Right forelimb (tissue), 1 donor: Measurements from ENCODE around the gene BNC2.
"Not testable (repeated sequence)": the region's sequence is repeated elsewhere in the genome, so short reads cannot be mapped to it uniquely, and the experiment has no call there.

Source experiments
- DNase-seq: peaks from one replicate; pipeline ENCODE4 v3.0.0-alpha.2; 2018

BNC2 gene

DNA sequence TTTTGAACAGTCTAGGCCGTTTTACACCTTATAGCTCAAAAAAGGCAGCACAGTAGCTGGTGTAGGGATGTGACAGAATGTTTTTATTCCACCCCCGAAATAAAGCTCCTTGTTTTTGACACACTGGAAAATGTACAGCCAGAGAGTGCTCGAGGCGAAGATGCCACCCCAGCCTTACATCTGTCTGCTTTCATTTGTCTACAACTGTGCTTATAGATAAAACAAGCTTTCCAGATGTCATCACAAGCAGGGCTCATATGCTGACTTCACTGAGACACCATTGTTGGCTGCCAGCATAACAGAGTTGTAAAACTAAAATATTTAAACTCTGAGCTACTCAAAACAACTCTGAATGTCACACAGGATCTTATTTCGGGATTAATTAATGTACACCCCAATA is 386.3 kb downstream of the BNC2 start:
- no peak for DNase-seq

DNA sequence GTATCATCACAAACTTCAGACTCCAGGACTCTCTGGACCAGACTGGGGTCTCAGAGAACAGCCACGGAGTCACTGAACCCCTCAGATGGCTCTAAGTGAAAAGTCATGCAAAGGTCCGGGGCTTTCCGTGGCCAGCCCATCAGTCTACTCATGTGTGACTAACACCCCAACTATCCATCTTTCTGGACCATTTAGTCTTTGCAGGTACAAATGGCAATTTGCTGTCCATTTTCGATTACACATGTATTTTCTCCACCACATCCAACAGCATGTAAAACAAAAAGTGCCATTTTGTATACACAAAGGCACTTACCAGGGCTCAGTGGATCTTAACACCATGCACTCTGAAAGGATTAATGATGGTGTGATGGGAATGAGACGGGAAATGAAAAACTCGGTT is 387.7 kb downstream of the BNC2 start:
- no peak for DNase-seq

DNA sequence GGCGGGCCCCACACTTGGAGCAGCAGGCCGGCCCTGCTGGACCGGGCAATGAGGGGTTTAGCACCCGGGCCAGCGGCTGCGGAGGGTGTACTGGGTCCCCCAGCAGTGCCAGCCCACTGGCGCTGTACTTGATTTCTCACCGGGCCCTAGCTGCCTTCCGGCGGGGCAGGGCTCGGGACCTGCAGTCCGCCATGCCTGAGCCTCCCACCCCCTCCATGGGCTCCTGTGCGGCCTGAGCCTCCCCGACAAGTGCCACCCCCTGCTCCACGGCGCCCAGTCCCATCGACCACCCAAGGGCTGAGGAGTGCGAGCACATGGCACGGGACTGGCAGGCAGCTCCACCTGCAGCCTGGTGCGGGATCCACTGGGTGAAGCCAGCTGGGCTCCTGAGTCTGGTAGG is 389.9 kb downstream of the BNC2 start:
- not testable (repeated sequence) for DNase-seq

DNA sequence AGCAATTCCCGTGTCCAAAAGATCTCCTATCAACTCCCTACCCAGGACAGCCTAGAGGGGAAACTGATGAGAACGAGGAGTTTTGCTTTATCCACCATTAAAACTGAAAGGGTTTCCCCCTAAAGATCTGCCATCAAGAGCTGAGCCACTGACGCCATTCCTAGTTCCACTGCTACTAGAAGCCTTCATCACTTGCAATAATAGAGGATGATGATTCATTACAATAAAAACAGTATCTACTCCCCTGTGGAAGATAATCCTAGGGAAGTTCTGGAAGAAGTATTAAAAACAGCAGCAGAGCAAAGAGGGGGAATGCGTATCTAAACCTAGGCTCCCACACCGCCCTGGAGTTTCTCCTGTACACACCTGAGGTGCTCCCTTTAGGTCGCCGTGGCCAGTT is 394.5 kb downstream of the BNC2 start:
- no peak for DNase-seq

DNA sequence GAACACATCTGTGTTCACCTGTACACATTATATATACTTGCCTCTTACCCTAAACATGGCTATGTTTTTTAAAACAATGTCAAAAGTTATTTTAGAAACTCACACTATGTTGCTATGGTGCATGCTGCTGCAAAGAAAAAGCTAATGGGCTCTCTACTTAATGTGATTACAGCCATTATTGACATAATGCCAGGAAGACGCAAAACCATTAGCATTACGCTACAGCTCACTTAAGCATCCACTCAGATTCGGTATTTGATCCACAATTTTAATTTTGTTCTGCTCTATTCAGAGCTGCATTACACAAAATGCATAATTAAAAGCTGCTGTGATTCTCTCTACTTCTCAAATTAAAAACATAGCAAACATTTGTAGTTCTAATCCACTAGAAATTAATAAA is 395.2 kb downstream of the BNC2 start:
- no peak for DNase-seq

DNA sequence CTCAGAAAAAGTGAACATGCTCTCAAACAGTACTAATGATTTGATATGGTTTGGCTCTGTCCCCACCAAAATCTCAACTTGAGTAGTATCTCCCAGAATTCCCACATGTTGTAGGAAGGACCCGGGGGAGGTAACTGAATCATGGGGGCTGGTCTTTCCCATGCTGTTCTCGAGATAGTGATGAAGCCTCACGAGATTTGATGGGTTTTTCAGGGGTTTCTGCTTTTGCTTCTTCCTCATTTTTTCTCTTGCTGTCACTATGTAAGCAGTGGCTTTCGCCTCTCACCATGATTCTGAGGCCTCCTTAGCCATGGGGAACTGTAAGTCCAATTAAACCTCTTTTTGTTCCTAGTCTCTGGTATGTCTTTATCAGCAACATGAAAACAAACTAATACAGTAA is 401.3 kb downstream of the BNC2 start:
- no peak for DNase-seq

DNA sequence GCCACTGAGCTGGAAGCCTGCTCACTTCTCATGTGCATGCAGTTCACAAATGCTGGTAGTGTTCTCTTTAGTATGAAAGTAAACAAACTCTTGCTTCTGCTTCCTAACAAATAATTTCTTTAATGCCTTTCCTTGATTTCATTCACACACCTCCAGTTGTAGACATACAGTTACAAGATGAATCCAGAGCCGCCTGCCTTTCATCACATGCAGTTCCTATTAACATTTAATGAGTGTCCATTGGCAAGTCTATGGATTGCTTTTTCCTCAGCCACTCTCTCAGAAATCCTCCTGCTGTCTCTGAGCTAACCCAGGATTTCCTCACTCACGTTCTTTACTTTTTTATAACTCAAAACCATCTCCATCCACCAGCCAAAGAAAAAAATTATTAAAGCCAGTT is 408.6 kb downstream of the BNC2 start:
- no peak for DNase-seq

DNA sequence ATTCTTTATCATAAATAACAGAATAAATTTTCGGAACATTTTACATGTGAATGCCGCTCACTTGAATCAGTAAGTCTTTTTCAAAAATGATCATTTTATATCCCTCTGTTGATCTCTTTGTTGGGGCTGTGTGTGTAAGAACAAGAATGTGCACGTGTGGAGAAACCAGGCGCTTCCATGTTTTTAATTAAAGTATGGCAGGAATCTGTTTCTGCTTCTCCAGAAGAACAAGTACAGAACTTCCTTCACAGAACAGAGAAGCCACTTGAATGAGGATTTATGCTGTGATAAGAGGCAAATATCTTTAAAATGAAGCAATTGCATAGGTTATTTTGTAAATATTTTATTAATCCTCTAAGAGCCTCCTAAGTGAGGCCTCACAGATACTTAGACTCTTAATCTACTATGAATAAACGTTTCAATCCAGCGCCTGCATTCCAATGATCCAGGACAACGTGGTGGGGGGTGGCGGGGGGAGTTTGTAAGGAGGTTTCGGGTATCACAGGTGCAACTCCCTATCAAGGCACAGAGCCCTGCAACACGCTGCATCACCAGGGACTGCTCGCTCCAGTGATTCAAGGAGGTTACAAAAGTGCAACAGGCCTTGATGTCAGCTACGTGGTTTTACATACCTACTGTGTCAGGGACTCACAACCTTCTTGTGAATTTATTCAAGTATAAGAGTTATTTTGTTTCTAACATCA is 409.2 kb downstream of the BNC2 start:
- DNase-seq, result no peak

DNA sequence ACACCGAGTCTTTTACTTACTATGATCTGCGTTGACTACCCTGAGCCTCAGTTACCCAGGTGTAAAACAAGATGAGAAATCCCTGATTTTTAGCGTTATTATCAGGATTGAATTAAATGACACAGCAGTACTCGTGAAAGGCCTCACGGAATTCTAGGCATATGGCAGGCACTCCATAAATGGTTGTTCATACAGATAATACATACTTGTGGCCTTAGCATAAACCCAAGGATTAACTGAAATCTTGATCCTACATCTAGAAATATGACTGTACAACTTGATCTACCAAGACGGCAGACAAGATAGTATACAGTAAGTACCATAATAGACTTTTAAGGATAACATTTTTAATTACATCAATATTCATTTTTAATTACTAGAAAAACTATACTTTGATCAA is 409.8 kb downstream of the BNC2 start:
- DNase-seq, result no peak

DNA sequence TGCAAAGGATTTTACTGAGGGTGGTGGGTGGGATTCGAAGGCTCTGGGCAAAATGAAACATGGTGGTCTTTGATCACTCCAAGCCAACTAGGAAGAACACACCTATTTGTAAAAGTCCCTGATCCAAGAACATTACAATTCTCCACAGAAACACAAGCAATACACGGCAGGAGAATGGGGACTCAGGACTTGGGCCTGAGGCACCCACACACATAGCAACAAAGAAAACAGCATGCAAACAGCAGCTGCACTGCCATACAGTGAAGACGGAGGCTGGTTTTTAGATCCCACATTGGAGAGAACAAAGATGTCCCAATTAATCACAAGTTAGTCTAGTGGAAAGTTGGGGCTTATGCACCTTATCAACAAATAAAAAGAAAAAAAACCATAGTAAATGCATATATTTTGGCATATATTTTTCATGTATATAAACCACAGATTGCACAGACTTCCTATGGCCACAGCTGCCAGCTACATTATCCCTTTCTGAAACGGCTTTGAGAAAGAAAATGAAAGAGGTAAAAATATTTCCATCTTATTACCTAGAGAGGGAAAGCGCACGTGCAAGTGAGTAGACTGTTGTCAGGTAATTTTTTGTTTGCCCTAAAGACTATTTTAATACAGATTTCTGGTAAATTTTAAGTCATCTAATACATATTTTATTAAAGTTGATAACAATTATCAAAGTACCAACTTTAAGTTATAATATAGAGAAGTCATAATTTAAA is 410.9 kb downstream of the BNC2 start:
- no peak for DNase-seq

DNA sequence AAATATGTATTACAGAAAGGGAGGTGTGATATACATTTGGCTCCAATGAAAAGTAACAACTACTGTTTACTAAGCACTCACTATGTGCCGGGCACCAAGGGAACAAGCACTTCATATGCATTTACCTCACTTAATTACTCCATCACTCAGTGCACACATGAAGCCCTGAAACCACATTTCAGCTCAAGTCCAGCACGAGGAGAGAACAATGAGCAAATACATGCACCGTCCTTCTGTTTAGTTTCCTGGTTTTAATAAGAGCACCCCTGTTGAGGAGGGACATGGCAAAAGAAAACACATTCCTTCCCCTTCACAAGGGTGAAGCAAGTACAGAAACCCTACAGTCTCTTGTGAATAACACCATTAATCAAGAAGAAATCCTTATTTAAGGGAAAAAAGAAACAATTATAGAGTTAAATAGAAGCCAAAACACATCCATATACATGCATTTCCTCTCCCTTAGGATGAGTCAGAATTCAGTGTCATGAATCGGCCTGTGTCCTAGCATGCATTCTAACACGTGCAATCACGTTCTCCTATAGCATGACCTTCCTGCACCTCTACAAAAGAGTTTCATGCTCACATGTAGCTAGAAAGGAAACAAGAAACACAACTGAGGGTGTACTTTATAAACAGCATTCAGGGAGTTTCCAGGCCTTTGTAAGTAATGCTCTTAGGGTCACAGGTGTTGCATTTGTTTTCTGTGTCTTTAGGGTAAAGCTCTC is 411.6 kb downstream of the BNC2 start:
- no peak for DNase-seq

DNA sequence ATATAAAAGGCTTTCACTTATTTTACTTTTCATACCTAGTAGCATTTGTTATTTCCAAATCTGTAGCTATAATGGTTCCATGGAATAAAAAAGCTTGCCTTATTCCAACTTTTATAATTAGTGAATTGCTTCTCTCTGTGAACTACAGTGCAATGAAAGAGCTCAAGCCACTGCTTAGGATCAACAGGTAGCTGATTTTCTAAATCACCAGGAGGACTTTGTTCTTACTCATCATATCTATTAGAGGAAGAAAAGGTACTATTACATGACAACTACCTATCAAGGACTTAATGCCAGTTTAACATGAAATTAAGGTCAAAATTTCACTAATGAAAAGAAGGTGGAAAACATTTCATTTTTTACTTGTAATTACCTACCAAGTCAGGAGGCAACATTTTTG is 414.6 kb downstream of the BNC2 start:
- DNase-seq, result no peak

DNA sequence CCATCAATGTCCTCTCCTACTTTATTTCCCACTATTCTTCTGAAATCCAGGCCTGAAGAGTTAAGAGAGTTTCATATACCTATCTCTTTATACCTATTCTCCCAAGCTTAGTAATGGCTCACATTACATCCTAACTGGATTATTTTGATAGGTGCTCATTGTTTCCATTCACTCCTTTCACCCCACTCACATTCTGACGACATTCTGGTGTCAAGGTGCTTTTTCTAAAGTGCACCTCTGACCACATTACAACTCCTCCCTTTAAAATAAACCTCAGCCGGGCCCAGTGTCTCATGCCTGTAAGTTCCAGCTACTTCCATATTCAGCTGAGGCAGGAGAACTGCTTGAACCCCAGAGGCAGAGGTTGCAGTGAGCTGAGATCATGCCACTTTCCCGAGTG is 417.1 kb downstream of the BNC2 start:
- DNase-seq, result no peak

DNA sequence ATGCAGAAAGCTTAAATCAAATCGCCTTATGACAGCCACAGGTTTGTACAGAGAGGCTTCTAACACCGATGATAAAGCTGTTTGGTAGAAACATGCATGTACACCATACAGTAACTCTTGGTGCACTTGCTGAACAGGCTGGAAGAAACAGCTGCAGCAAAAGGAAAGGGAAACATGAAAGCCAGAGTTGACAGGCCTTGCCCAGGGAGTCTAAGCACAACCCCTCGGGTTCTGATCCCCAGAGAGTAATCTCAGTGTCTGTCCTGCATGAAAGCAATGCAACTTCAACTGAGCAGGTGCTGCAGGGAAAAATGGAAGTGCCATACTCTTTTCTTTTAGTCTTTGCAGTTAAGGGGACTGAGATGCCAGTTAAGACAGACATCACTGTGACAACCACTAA is 419.9 kb downstream of the BNC2 start:
- DNase-seq, result no peak

DNA sequence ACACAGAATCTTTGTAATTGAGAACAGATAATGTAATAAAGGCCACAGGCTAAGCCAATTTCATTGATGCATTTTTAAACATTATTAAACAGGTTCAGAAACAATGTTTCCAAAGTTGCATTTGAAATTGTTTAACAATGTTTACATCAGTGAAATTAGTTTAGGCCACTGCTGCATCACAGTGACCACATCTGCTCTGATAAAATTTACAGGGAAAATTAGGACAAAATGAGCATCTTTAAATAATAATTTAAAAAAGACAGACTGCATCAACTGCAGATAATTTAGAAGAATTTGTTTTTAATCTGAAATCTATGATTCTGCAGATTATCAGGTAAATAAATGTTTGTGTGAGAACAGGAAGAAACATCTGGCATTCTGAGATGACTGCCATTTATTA is 420.4 kb downstream of the BNC2 start:
- DNase-seq, result no peak

DNA sequence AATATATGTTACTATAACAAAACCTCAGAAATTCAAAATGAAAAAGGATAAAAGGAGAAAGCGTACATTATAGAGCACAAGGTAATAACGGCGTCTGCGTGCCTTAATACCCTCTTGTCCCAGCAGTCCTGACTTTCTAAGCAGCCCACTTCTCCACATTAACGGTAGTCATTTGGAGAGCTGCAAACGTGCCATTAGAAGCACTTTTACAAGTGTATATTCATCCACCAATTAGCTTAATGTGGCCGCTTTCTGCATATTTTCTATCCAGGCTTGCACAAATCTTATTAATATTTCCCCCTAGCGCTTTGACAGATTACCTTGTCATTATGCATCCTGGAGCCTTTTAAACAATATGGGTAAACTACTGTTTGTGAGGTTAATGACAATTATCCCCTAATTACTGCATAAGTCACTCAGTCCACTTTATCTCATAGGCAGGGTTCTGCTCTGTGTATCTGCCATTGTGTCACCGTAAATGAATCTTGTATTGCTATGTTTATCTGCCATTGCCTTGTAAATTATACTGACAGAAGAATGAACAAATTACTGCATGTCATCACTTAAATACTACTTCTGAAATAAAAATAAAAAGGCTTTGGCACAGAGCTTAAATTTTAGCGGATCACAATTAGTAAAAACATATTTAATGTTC is 421.3 kb downstream of the BNC2 start:
- DNase-seq, result no peak

DNA sequence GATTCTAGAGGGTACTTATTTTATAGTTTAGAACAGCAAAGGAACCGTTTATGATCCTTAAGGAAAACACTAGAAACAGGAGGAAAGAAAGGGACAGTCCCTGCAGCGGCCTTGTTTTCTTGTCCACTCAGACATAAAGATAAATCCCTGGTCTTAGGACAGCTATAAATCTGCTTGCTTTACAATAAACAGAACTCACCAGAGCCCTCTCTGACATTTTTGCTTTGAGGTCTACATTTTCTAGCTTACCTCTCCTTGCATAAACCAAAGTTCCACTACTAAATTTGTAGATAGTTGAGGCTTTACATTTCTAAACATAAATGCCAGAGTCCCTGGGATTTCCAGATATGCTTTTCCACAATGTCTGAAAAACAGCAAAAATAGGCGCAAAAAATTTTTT is 422.5 kb downstream of the BNC2 start:
- DNase-seq, result no peak

DNA sequence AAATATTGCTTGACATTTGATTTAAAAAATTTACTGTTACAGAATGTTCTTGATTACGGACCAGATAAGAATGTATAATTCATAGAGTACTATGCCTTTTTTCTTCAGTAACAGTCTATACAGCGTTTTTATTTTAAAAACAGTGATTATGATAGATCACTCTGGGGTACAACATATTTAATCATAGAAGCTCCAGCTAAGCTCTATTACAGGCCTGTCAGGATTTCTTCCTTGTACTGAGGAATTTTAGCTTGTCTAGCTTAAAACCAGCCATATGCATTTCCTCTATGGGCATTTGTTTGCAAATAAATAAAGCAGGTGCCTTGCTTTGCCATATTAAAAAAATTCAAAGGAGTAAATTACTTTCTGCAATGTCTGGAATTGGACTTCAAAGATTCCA is 423.8 kb downstream of the BNC2 start:
- DNase-seq, result no peak

DNA sequence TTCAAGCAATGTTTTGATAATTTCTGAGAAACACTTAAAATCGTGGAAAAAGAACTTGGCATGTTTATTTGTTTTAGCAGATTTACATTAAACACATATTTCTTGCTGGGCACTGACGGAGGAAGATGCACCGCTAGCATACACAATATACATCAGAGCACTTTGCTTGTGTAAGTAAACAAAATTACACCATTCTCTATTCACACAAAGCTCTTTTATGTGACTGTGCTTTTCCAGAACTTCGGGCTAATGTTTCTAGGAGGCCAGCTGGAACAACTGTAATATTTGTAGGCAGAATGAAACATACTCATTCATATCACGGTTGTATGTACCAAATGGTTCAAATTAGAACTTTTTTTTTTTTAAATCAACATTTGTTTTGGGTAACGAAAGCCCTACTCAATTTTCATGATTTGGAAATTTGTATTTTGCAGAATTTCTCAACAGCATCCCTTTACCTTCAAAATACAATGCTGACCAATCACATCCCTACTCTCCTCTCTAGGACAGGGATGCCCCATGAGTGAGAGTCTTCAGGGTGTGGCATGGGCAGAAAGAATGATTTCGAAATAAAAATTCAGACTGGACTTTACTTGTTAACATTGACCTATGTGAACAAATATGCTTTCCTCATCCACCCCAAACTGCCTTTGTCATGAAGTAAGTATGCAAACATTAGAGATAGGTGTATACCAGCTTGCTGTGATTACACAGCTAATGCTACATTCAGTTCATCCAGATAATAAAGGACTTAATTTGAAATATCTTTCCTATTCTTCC is 425.1 kb downstream of the BNC2 start:
- no peak for DNase-seq

DNA sequence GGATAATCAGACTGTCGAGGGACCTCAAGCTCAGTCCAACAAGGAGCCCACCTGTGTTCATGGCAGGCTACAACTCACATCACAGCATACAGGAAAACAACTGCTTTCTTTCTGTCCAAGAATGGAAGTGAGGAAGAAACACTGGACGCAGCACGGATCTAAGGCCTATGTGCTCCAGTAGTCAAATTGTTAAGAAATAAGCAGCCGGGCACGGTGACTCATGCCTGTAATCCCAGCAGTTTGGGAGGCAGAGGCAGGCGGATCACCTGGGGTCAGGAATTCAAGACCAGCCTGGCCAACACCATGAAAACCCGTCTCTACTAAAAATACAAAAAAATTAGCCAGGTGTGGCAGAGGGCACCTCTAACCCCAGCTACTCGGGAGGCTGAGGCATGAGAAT is 427.8 kb downstream of the BNC2 start:
- DNase-seq, result no peak

DNA sequence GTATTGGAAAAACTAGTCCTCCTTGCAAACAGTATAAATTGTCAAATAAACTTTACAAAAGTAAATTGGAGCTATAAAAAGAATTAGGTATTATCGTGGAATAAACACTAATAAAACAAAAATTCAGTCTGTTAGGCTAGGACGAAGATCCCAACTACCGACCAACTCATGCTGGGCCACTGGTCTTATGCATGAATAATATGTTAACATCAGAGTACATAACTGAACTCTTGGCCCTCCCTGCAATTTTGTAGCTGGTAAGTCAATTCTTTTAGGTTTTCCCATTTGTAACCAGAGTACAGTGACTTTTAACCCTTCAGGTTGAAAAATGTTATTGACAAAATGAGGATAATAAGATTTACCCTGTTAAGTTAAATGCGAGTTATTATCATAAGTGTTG is 428.7 kb downstream of the BNC2 start:
- no peak for DNase-seq

DNA sequence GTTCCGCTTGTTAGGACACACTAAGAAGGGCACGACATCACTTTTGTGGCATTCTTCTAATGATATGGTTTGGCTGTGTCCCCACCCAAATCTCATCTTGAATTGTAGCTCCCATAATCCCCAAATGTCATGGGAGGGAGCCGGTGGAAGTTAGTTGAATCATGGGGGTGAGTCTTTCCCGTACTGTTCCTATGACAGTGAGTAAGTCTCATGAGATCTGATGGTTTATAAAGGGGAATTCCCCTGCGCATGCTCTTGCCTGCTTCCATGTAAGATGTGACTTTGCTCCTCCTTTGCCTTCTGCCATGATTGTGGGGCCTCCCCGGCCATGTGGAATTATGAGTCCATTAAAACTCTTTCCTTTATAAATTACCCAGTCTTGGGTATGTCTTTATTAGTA is 431.6 kb downstream of the BNC2 start:
- DNase-seq, result not testable (repeated sequence)

DNA sequence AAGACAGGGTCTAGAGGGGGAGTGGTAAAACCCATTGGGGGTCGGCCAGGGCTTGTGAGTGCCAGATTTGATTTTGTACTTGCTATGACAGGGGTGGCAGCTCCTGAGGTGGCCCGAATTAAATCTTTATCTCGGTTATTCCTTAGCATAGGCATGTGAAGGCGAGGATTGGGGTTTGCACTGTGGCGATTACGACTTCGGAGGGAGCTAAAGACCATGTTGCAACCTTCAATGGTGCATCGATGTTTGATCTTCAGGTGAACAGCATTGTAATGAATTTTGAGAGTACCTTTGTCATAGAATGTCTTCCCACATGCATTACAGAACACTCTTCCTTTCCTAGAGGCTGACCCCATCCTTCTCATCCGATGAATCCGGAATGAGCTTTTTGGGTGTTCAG is 433.9 kb downstream of the BNC2 start:
- DNase-seq, result no peak
